CD4-positive, alpha-beta T cell treated with Interleukin-17A for 1 hour (primary cell): Measurements from ENCODE around the gene IFNLR1.

Experiments used
- DNase-seq: peaks from one replicate; pipeline ENCODE4 v3.0.0-alpha.2; 2020

IFNLR1 gene

DNA sequence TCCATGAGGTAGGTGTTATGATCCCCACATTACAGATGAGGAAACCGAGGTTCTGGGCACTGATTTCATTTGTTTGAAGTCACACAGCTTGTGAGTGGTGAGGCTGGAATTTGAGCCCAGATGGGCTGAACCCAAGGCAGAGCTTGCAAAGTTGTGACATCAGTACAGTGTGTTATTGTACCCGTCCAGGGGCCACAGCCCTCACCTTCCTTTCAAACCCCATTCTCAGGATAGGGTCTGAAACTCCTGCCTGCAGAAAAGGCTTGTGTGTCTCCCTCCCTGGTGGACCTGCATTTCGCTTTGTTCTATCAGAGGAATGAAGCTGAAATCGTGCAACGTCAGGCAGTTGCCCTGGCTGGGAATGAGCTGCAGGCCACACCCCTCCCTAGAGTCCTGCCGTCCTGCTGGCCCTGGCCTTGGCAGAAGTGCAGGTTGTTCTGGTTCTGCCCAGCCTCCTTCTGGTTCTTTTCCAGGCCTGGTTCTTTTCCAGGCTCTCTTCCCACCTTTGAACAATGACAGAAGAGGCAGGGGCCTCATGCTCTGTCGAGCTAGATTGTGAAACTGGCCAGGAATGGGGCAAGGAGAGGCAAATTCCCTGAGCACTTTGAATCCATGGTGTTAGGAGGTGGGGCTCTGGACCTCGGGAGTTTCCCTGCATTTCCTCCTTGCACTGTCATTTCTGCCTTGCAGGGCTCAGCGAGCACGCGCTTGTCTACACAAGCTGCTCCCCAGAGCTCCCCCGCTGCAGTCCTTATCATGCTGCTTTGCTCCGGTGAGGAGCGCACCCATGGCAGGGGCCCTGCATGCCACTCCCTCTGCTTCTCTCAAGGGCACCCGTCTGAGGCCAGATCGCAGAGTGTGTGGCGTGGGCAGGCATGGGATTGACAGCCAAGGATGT lies 67.0 kb downstream of the IFNLR1 start:
- DNase-seq = no peak

DNA sequence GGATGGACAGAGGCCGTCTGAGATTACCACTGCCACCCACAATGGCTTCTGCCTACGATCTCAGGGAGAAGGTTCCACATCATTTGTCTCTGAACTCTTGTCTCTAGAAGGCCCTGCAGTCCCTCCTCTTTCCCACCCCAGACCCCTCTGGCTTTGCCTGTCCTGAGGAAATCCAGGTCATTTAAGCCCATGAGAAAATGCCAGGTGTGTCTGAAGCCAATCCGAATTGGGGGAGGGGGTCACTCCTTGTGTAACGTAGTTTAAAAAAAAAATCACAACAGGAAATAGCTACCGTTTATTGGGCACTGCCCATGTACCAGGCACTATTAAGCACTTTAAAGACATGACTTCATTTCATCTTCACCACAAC lies 67.6 kb downstream of the IFNLR1 start:
- no peak for DNase-seq

GRCh38 chr1:24118410-24119242 lies 68.5 kb downstream of the IFNLR1 start:
- DNase-seq = no peak

DNA sequence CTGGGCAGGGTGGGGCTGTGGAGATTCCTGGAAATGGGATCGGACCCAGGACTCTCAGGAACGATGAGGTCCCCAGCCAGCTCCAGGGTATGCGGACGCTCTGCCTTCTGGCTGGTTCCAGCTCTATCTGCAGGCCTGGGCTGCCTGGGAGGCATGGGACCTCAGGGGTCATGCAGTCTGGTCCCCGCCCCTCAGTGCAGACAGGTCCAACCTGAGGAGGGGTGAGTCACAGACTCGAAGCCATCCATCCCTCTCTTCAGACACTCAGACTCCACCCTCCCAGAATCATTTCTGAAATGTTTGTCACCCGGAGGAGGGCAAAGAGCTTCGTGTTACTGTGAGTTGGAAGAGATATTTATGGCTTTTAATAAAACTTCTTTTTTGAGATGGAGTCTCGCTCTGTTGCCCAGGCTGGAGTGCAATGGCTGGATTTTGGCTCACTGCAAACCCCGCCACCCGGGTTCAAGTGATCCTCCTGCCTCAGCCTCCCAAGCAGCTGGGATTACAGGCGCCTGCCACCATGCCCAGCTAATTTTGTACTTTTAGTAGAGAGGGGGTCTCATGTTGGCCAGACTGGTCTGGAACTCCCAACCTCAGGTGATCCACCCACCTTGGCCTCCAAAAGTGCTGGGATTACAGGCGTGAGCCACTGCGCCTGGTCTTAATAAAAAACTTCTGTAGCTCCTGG lies 69.2 kb downstream of the IFNLR1 start:
- DNase-seq = no peak

DNA sequence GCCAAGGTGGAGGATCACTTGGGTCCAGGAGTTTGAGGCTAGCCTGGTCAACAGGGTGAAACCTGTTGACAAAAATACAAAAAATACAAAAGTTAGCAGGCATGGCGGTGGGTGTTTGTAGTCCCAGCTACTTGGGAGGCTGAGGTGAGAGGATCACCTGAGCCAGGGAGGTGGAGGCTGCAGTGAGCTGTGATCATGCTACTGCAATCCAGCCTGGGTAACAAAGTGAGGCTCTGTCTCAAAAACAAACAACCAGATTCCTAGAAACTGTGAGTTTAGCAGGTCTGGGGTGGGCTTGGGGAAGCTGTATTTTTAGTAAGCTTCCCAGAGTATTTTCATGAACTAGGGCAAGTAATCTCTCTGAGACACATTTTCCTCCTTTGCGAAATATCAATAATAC lies 70.0 kb downstream of the IFNLR1 start:
- no peak for DNase-seq

- DNase-seq = no peak
These were observed 72.3 kb downstream of the IFNLR1 start for GRCh38 chr1:24114753-24115152.

- no peak for DNase-seq
These were observed 73.5 kb downstream of the IFNLR1 start for GRCh38 chr1:24113641-24114033.

GRCh38 chr1:24111996-24112779 lies 74.9 kb downstream of the IFNLR1 start, which contains the start of gene MYOM3:
TSS of gene MYOM3 (minus strand) at chr1:24112135. CDS start at chr1:24108636, 3,499 bp downstream.
- peak; percentile 41 for DNase-seq

- no peak for DNase-seq
These were observed 75.7 kb downstream of the IFNLR1 start for GRCh38 chr1:24111262-24111995.

DNA sequence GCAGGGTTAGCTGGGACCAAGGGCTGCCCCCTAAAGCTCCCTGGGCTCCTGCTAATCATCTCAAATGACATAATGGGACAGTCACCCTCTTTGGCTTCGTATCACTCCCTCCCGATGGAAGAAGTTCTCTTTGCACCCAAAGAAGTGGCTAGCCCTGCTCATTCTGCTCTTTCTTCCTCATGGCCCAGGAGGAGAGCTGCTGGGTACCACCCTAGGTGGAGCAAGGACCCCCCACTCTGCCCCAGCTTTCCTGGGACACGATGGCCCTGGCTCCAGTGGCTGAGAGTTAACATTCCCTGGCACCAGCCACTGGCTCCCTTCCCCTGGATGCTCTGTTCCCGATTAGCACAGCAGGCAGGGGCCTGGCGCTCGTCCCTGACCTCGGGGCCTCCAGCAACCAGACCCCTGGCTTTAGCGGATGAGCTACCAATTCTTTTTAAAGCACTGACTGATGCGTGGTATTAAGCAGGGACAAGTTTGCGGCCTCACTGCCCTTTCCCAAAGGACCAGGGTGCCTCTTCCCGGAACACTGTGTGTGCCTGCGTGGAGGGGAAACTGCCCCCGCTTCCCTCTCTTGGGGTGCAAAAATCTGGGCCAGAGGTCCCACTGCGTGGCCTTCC lies 76.3 kb downstream of the IFNLR1 start:
- DNase-seq = no peak

- DNase-seq = no peak
These were observed 77.2 kb downstream of the IFNLR1 start for GRCh38 chr1:24109686-24110475.

DNA sequence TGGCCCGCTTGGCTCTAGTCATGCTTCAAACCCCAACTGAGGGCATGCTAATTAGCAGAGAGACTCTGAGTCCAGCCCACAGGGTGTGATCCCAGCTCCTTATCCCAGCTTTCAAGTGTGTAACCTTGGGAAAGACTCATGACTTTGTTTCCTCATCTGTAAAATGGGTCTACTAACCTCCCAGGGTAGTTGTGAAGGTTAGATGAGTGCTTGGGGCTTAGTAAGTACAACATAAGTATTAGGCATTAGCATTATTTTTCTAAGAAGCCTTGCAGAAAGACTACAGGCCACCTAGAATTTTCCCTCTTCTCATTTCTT lies 78.0 kb downstream of the IFNLR1 start:
- no peak for DNase-seq

DNA sequence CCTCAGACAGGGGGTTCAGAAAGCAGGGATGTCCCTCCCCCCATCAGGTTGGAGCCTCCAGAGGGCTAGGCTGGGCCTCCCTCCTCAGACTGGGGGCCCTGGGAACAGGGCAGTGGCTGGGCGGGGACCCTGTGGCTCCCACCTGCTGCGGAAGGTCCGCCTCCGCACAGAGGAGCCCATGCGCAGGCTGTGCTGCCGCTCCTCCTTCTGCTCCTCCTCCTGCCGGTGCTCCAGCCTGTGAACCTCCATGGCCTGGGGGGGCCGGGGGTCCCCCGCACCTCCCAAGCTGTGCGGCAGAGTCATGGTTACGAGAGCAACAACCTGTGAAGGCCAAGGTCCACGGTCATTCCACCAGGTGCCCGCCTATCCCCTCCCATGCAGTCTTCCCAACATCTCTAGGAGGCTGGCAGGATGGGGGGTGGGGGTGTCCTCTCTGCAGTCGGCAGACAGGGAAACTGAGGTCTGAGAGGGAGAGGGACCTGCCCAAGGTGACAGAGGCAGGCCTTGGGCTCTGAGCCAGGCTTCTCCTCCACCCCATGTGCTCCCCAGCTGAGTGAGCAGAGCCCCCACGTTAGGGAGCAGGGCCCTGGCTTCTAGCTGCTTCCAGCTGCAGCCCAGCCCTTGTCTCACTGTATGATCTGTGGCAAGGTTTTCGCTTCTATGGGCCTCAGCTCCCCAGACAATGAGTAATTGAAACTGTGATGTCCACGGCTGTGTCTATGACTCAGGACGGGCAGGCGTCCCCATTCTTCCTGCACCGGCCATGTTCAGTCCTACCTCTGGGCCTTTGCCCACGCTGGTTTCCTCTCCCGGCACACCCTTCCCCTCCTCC lies 78.5 kb downstream of the IFNLR1 start:
- no peak for DNase-seq

GRCh38 chr1:24107462-24108138 lies 79.5 kb downstream of the IFNLR1 start:
- DNase-seq = no peak

- DNase-seq = no peak
These were observed 81.5 kb downstream of the IFNLR1 start for GRCh38 chr1:24105368-24106160.

DNA sequence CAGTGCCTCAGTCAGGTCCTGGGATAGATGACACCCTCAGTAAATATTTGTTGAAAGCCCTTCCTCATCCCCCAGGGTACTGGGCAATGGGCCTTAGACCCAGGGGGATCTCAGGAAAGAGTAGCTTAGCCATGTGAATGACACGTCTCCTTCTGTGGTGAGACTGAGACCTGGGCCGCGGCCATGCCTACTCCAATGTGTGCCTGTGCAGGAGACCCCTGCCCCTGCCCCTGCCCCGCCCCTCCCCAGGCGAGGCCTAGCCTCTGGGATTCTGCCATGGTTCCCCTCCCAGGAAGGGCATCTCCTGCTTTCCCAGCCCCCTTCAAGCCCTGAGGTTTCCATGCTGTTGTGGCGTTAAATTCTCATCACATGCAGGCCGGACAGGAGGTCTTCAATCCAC lies 82.2 kb downstream of the IFNLR1 start:
- no peak for DNase-seq
